Activated T-cell treated with anti-CD3 and anti-CD28 coated beads for 1 hour (primary cell): ENCODE data around the gene RBM3.

Experiments
- DNase-seq: peaks from one replicate; pipeline ENCODE4 v3.0.0-alpha.2; 2020; ENCODE audit warnings: low read depth

RBM3 gene

GRCh38 chrX:48626401-48627298, 52.4 kb downstream of the RBM3 start:
- DNase-seq: no peak
